Activated CD4-positive, alpha-beta T cell treated with anti-CD3 and anti-CD28 coated beads, Interleukin-2, amount 10 ng/mL, durations not matched to agents 7 days and 5 days (primary cell): ENCODE measurements around the gene FGGY. TPM values are rescaled to one million over a fixed set of nuclear protein-coding genes. Genes with fewer than 3 reads are reported as not detected.
A peak's percentile ranks its signal among the peaks of the same experiment; 100 is the strongest.
"Not testable (repeated sequence)": the region's sequence is repeated elsewhere in the genome, so short reads cannot be mapped to it uniquely, and the experiment has no call there.

Experiments
- CTCF ChIA-PET: fragments of 350-600 bp; sonication (Branson Sonifier 250); formaldehyde crosslinking; loops from one replicate; lab custom pipeline; 2021; ENCODE audit warnings: antibody characterized with exemption; lab: Charles Lee
- POLR2A ChIA-PET: fragments of 350-600 bp; sonication (Branson Sonifier 250); formaldehyde crosslinking; loops from one replicate; lab custom pipeline; 2021; ENCODE audit warnings: antibody characterized with exemption; lab: Charles Lee
- DNase-seq: peaks from one replicate; pipeline ENCODE4 v3.0.0-alpha.2; 2020
- H3K27ac Mint-ChIP-seq: one replicate; pipeline ENCODE4 v1.8.0; 2021; ENCODE audit warnings: mild to moderate bottlenecking, moderate library complexity, mixed read lengths
- H3K27me3 Mint-ChIP-seq: one replicate; pipeline ENCODE4 v1.8.0; 2021; ENCODE audit warnings: mixed read lengths
- H3K36me3 Mint-ChIP-seq: one replicate; pipeline ENCODE4 v1.8.0; 2021; ENCODE audit warnings: low read depth, mixed read lengths
- H3K4me1 Mint-ChIP-seq: one replicate; pipeline ENCODE4 v1.8.0; 2021; ENCODE audit warnings: mixed read lengths
- H3K4me3 Mint-ChIP-seq: one replicate; pipeline ENCODE4 v1.8.0; 2021; ENCODE audit warnings: mild to moderate bottlenecking, moderate library complexity, mixed read lengths
- H3K9me3 Mint-ChIP-seq: one replicate; pipeline ENCODE4 v1.8.0; 2021; ENCODE audit warnings: mixed read lengths
- total RNA-seq, 2 experiments: library from RNA; stranded (reverse); gene quantifications; one replicate each; pipeline ENCODE4 v1.2.3, GENCODE V29; 2021

The FGGY gene, protein sequence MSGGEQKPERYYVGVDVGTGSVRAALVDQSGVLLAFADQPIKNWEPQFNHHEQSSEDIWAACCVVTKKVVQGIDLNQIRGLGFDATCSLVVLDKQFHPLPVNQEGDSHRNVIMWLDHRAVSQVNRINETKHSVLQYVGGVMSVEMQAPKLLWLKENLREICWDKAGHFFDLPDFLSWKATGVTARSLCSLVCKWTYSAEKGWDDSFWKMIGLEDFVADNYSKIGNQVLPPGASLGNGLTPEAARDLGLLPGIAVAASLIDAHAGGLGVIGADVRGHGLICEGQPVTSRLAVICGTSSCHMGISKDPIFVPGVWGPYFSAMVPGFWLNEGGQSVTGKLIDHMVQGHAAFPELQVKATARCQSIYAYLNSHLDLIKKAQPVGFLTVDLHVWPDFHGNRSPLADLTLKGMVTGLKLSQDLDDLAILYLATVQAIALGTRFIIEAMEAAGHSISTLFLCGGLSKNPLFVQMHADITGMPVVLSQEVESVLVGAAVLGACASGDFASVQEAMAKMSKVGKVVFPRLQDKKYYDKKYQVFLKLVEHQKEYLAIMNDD
- 1 to 10 TPM; 3.3 to 5.5 TPM for total RNA-seq

DNA sequence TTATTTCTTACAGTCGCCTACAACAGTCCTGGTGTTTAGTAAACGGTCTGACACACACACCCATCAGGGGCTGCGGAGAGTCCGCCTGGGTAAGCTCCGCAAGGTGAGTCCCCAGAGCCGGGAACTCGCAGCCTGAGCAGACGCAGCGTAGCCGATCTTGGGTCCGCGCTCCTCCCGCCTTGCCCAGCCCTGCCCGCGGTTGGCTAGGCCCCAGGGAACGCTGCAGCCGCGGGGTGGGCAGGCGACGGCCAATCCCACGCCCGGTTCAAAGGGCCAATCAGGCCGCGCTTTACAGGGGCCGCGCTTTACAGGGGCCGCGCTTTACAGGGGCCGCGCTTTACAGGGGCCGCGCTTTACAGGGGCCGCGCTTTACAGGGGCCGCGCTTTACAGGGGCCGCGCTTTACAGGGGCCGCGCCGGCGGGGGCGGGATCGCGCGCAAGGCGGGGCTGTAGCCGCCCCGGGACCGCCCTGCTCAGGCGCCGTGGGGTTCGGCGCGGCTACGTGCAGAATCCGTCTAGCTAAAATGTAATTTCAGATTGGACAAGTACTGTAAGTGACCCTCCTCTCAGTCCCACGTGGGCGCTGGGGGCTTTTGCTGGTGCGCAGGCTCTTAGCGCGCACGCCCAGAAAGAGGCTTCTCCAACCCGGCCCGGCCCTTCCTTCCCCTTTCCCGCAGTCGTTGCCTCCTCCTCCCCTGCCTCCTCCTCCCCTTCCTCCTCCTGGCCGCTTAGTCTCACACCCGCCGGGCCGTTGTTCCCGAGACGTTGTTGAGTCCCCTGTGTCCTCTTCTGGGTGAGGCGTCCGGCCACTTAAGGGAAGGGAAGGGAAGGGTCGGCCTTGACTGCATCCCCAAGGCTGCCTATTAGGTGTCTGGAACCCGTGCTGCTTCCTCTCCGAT is at the start of gene FGGY:
Gene FGGY, plus strand, starts transcription at position 737 of the 899 bp plus-strand sequence. CDS start 24,456 bp downstream, outside the sequence.
- Mint-ChIP-seq H3K27ac (peak within 1 kb of the TSS; percentile 91), H3K4me3 (peak within 1 kb of the TSS; percentile 84), H3K36me3 (no peaks in the 10 kb centered on the region), H3K9me3 (peaks cover 5% of the 10 kb centered on the region), H3K4me1 (peaks cover 35% of the 10 kb centered on the region), H3K27me3 (no peaks in the 10 kb centered on the region)
- ChIA-PET POLR2A (interaction anchor here (0.6 kb wide), 1 partner anchor 20 kb away, joined by 3 read pairs; no protein-coding TSS in a partner anchor), CTCF (no interaction called here)
- DNase-seq: peak; percentile 87

DNA sequence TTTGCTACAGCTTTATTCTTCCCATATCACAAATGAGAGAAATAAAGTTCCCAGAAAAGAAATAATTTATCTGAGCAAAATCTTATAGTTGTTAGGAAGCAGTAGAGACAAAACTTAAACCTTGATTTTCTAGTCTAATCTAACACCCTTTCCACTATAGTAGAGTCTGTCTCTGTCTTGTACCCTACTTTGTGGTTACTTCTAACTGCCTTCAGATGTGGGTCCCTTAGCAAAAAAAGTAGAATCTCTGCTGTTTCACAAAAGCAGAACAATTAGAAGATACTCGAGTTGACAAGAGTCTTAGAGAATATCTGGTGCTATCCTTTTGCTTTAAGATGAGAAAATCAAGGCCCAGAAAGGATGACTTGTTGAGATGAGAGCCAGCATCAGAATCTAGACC is 48.1 kb upstream of the FGGY start:
- no peak for DNase-seq
- Mint-ChIP-seq H3K9me3 (peaks cover 12% of the 10 kb centered on the region), H3K27ac (no peak overlapping the region), H3K36me3 (no peaks in the 10 kb centered on the region), H3K4me1 (no peaks in the 10 kb centered on the region), H3K4me3 (no peak overlapping the region), H3K27me3 (no peaks in the 10 kb centered on the region)
- ChIA-PET POLR2A (no interaction called here), CTCF (no interaction called here)

DNA sequence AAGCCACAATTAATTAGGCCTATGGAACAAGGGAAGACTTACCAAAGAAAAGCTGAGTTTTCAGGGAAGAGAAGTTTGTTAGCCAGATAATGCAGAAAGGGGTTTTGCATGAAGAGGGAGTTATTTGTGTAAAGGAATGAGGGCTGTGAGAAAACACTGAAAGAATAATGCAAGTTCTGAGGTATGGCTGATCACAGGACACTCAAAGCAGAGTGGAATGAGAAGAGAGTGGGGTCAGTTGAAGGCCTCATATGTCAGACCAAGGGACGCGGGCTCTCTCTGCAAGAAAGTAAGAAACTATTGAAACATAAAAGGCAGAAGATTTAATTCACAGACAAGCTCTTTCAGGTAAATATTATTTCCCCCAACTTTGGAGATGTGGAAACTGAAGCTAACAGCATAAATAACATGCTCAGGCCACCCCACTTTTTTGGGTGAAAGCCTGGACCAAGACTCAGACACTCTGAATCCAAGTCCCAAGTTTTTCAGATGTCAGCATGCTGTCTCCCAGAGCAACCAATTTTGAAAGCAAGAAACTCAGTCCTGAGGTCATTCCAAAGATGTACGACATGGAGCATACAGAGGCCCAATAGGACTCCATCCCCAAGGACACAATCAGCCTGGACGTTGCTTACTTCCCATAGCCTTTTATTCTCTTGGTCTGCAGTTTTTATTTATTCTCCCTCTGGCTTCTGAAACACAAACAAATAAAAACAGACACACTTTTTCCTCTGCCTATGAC is 47.3 kb upstream of the FGGY start:
- no peak for DNase-seq
- Mint-ChIP-seq H3K4me3 (no peak overlapping the region), H3K9me3 (peaks cover 12% of the 10 kb centered on the region), H3K27me3 (no peaks in the 10 kb centered on the region), H3K4me1 (no peaks in the 10 kb centered on the region), H3K36me3 (no peaks in the 10 kb centered on the region), H3K27ac (no peak overlapping the region)
- CTCF ChIA-PET: interaction anchor here (0.6 kb wide), 1 partner anchor 10 kb away, joined by 3 read pairs; no protein-coding TSS in a partner anchor
- POLR2A ChIA-PET: no interaction called here

DNA sequence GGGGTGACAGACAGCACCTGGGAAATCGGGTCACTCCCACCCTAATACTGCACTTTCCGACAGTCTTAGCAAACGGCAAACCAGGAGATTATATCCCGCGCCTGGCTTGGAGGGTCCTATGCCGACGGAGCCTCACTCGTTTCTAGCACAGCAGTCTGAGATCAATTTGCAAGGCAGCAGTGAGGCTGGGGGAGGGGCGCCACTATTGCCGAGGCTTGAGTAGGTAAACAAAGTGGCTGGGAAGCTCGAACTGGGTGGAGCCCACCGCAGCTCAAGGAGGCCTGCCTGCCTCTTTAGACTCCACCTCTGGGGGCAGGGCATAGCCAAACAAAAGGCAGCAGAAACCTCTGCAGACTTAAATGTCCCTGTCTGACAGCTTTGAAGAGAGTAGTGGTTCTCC is 45.8 kb upstream of the FGGY start:
- H3K4me3 Mint-ChIP-seq, CTCF ChIA-PET, H3K4me1 Mint-ChIP-seq, H3K27ac Mint-ChIP-seq, POLR2A ChIA-PET, H3K9me3 Mint-ChIP-seq, DNase-seq, H3K27me3 Mint-ChIP-seq, H3K36me3 Mint-ChIP-seq: not testable (repeated sequence)

DNA sequence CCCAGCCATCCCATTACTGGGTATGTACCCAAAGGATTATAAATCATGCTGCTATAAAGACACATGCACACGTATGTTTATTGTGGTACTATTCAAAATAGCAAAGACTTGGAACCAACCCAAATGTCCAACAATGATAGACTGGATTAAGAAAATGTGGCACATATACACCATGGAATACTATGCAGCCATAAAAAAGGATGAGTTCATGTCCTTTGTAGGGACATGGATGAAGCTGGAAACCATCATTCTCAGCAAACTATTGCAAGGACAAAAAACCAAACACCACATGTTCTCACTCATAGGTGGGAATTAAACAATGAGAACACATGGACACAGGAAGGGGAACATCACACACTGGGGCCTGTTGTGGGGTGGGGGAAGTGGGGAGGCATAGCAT is 40.5 kb upstream of the FGGY start:
- H3K36me3 Mint-ChIP-seq, CTCF ChIA-PET, H3K4me1 Mint-ChIP-seq, H3K27ac Mint-ChIP-seq, DNase-seq, H3K27me3 Mint-ChIP-seq, H3K9me3 Mint-ChIP-seq, POLR2A ChIA-PET, H3K4me3 Mint-ChIP-seq: not testable (repeated sequence)

DNA sequence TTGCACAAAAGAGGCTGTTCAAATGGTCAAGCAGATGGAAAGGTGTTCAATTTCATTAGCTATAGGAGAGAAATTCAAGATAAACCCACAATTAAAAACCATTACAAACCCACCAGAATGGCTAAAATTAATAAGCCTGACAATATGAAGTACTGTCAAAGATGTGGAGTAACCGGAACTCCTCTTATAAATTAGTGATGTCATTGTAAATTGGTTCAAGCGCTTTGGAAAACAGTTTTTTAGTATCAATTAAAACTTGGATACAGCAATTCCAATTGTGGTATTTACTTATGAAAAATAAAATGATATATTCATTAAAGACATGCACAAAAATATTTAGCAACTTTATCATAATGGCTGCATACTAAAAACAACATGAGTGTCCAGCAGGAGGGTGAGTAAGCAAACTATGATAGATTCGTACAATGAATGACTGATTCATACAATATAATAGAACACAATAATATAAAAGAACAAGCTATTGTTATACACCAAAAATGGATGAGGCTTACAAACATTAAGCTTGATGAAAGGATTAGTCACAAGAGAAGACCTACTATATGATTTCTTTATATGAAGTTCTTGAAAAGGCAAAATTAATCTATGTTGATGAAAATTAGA is 38.4 kb upstream of the FGGY start:
- H3K27ac Mint-ChIP-seq: no peak overlapping the region
- H3K27me3 Mint-ChIP-seq: peaks cover 5% of the 10 kb centered on the region
- DNase-seq: no peak
- H3K36me3 Mint-ChIP-seq: no peaks in the 10 kb centered on the region
- no peaks in the 10 kb centered on the region for H3K4me1 Mint-ChIP-seq
- H3K9me3 Mint-ChIP-seq: no peaks in the 10 kb centered on the region
- ChIA-PET CTCF (interaction anchor here (1.1 kb wide), 1 partner anchor 16 kb away, joined by 4 read pairs; no protein-coding TSS in a partner anchor), POLR2A (interaction anchor here (0.7 kb wide), 1 partner anchor 69 kb away, joined by 3 read pairs; no protein-coding TSS in a partner anchor)
- no peak overlapping the region for H3K4me3 Mint-ChIP-seq

DNA sequence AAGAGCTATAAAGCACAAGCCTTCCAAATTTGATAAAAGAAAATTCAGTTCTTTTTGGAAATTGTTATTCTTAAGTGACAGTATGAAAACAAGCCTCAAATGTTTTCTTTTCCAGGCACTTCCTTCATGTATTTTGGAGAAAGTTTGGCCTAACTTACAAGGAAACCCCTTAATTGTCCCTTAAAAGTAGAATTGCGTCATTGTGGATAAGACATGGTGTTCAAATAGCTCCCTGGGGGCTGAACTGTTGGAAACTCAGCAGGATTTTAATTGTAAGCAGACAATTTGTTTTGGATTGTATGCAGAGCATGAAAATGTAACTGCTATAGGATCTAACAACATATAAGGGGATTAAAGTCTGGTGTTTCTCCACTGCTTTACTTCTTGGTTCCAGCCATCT is 35.4 kb upstream of the FGGY start:
- Mint-ChIP-seq H3K27ac (no peak overlapping the region), H3K27me3 (peaks cover 3% of the 10 kb centered on the region), H3K4me1 (no peaks in the 10 kb centered on the region), H3K9me3 (no peaks in the 10 kb centered on the region), H3K4me3 (no peak overlapping the region), H3K36me3 (no peaks in the 10 kb centered on the region)
- no peak for DNase-seq
- POLR2A ChIA-PET: no interaction called here
- CTCF ChIA-PET: interaction anchor here (0.7 kb wide), 1 partner anchor 31 kb away, joined by 4 read pairs; no protein-coding TSS in a partner anchor

DNA sequence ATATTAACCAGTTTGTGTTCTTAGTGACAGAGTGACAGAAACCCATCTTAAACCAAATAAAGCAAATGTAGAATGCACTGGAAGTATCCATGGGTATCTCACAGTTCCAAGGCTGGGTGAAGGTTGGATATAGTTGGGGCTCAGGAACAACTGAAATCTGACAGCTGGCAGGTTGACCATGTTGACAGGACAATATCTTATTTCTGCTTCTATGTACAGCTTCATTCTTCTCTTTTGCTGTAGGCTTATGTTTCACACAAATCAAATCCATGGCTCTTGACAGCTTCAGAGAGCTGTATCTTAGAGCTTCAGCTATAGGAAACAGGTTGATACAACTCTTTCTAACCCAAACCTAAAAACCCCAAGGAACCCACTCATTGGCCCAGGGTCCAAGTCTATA is 34.3 kb upstream of the FGGY start:
- no peak overlapping the region for H3K4me3 Mint-ChIP-seq
- H3K27me3 Mint-ChIP-seq: peaks cover 6% of the 10 kb centered on the region
- CTCF ChIA-PET: no interaction called here
- no peaks in the 10 kb centered on the region for H3K9me3 Mint-ChIP-seq
- POLR2A ChIA-PET: no interaction called here
- no peaks in the 10 kb centered on the region for H3K4me1 Mint-ChIP-seq
- no peaks in the 10 kb centered on the region for H3K36me3 Mint-ChIP-seq
- no peak overlapping the region for H3K27ac Mint-ChIP-seq
- no peak for DNase-seq

DNA sequence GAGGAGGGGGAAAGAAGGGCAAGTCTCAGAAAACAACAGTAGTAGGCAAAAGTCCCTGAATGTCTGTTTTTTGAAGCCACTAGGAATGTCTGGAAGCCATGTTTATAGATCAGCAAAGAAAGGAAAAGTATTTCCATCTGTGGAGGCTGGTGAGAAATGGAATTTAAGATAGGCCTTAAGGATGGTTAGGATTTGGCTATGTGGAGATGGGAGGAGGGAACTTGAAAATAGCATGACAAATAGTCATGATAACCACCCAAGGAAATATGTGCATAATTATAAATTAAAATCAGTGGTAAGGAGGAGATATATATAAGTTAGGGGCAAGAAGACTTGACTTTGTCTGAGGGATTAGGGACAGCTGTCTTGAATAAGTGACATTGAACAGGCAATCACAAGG is 33.8 kb upstream of the FGGY start:
- Mint-ChIP-seq H3K4me1 (no peaks in the 10 kb centered on the region), H3K36me3 (no peaks in the 10 kb centered on the region), H3K27ac (no peak overlapping the region), H3K27me3 (peaks cover 6% of the 10 kb centered on the region), H3K9me3 (no peaks in the 10 kb centered on the region), H3K4me3 (no peak overlapping the region)
- CTCF ChIA-PET: no interaction called here
- DNase-seq: no peak
- POLR2A ChIA-PET: no interaction called here

DNA sequence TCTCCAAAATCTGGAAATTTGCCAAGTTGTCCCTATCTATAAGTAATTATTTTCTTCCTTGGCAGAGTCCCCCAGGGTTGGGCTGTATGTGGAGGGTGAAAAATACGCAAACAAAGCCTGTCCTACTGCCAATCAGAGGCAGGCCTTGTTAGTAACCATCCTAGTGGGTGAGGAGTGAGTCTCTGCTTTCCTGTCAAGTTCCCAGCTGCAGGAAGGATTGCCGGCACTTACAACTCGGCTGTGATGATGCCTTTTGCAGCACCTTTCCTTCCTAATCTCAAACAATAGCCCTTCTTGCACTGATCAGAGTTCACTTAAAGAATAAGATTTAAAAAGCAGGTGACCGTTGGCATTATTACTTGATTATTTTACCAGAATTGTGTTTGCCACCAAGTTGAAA is 31.3 kb upstream of the FGGY start:
- ChIA-PET CTCF (no interaction called here), POLR2A (no interaction called here)
- H3K4me3 Mint-ChIP-seq: no peak overlapping the region
- H3K27me3 Mint-ChIP-seq: peaks cover 7% of the 10 kb centered on the region
- no peaks in the 10 kb centered on the region for H3K36me3 Mint-ChIP-seq
- H3K9me3 Mint-ChIP-seq: no peaks in the 10 kb centered on the region
- no peak for DNase-seq
- no peak overlapping the region for H3K27ac Mint-ChIP-seq
- H3K4me1 Mint-ChIP-seq: no peaks in the 10 kb centered on the region

DNA sequence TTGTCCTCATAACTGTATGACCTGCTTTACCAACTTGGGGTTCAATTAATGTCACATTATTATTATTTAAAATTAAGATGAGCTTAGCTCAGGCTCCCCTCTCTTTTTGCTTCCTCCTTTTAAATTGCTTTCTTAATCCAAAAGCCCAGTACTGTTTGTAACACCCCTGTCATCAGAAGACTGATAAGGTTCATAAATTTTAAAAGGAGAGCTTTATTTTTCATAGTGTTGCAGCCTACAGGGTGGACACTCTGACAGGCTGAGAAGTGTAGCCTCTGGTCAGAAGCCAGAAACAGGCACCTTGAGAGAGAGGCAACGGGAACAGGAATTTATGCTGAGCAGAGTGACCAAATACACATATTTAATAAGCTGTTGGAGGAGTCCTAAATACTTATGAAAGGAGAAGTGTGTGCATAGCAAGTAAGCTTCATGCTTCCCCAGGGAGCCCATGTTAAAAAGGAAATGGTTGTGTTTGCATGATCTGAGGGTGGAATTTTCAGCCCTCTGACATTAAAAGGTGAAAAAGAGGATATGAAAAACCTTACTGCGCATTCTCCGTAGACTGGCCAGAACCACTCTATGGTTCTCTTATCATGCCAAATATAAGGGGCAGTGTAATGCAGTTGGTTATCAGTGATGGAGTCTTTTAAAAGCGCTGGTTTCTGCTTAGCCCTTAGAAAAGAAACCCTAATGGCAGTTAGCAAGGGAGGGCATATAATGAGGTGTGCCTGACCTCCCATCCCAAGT is 30.5 kb upstream of the FGGY start:
- Mint-ChIP-seq H3K4me3 (no peak overlapping the region), H3K4me1 (no peaks in the 10 kb centered on the region), H3K27me3 (peaks cover 14% of the 10 kb centered on the region), H3K9me3 (no peaks in the 10 kb centered on the region), H3K36me3 (no peaks in the 10 kb centered on the region), H3K27ac (no peak overlapping the region)
- ChIA-PET POLR2A (no interaction called here), CTCF (no interaction called here)
- DNase-seq: no peak
